NCI-H510A (cell line): ENCODE data around the gene S100A11.

Experiments
- DNase-seq: peaks from one replicate; lab custom pipeline; 2025; lab: John Stamatoyannopoulos, UW

The S100A11 gene

GRCh38 chr1:151984313-151984956, 52.4 kb downstream of the S100A11 start:
- no peak for DNase-seq
